ENCODE measurements around the gene FLRT2. TPM values are rescaled to one million over a fixed set of nuclear protein-coding genes. Genes with fewer than 3 reads are reported as not detected.

The FLRT2 gene
- total and polyA plus RNA-seq, 2 of the 4 experiments (the other 2 are of a cell fraction) = 10.2 to 13.1 TPM

DNA sequence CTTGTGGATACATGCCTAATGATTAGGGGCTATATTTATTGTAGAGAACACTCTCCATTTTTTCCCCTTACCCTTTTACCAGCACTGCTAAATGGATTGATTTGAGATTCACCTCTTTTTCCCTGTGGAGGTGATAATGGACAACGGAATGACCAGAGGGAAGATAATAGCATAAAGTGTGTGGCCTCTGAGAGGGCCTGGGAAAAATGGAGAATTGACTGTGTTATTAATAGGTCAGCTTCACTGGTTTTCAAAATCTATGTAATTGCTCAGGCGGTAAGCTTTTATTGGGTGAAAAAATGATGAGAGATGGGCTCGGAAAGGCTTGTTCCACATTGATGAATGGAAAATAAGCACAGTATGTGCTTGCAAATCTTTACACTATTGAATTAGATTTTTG, 15.8 kb downstream of the FLRT2 start:
- Histone ChIP-seq H2AFZ (replicated peaks; ENCODE audit: low read length, poor library complexity) (no peak overlapping the region), H2BK120ac (ENCODE audit: low read depth, low read length) (no peak overlapping the region), H2AK5ac (ENCODE audit: low read depth, low read length) (no peak overlapping the region), H3K56ac (ENCODE audit: extremely low read depth, insufficient read depth, low read length) (no peak overlapping the region), H3K79me1 (ENCODE audit: low read depth in 1 of 2, low read length in 2 of 2) (peaks cover 23% of the 10 kb centered on the region in 2 experiments), H3K4me3 (ENCODE audit: insufficient read depth, low read depth, low read length) (no peak overlapping the region), H4K5ac (ENCODE audit: low read depth, low read length) (no peak overlapping the region), H3K27me3 (ENCODE audit: control insufficient read depth, insufficient read depth, low read length) (no peaks in the 10 kb centered on the region), H3K9ac (ENCODE audit: low read depth, low read length) (no peak overlapping the region), H3K4me2 (ENCODE audit: low read depth, low read length) (no peak overlapping the region), H3K27ac (ENCODE audit: insufficient read depth, low read length) (no peak overlapping the region), H3K18ac (ENCODE audit: low read depth, low read length) (no peak overlapping the region), H4K91ac (ENCODE audit: insufficient read depth, low read depth, low read length) (no peak overlapping the region), H2BK20ac (ENCODE audit: low read depth, low read length) (no peak overlapping the region), H2BK15ac (ENCODE audit: low read depth, low read length) (no peak overlapping the region), H3K4ac (ENCODE audit: low read depth, low read length) (no peak overlapping the region), H2BK5ac (ENCODE audit: low read depth, low read length, poor library complexity, severe bottlenecking) (no peak overlapping the region), H3K9me1 (ENCODE audit: insufficient read depth, low read length) (no peaks in the 10 kb centered on the region), H4K8ac (ENCODE audit: low read depth in 2 of 2, low read length in 2 of 2) (no peak overlapping the region), H3K9me3 (ENCODE audit: control insufficient read depth, insufficient read depth, low read length) (no peaks in the 10 kb centered on the region; the same call in 1 of the 2 replicates), H3K4me1 (ENCODE audit: control insufficient read depth, insufficient read depth, low read length) (no peaks in the 10 kb centered on the region; the same call in 1 of the 2 replicates), H2AK9ac (replicated peaks; ENCODE audit: low read depth, low read length, poor library complexity) (no peak overlapping the region), H4K20me1 (ENCODE audit: insufficient read depth, low read length) (no peaks in the 10 kb centered on the region), H3K36me3 (ENCODE audit: control insufficient read depth, insufficient read depth, low read length) (peaks cover 15% of the 10 kb centered on the region), H3K23ac (ENCODE audit: low read depth, low read length) (no peak overlapping the region), H3K14ac (replicated peaks; ENCODE audit: low read depth, low read length) (no peak overlapping the region)
- BruUV-seq (replicated peaks) = no TSS peak
- intact Hi-C loops (cut with micrococcal nuclease) (no loop called here), in situ Hi-C loops (cut with MboI; ENCODE audit: low sequenced_read_pairs) (loop anchor here (25.0 kb wide), 1 partner anchor 492 kb away; no protein-coding TSS in a partner anchor), dilution Hi-C loops (cut with HindIII; ENCODE audit: low sequenced_read_pairs, unreplicated experiment) (no loop called here)
- ATAC-seq (ENCODE audit: low read depth) = no peak
- ChIA-PET CTCF (interaction anchor here (0.5 kb wide), 1 partner anchor 1761 kb away, joined by 4 read pairs; no protein-coding TSS in a partner anchor), POLR2A (ENCODE audit: unreplicated experiment) (no interaction called here)
- no CpG with 5 or more reads among the region's 3 CpGs for WGBS, 2 experiments (ENCODE audit: extremely low coverage in 2 of 2, insufficient read length in 1 of 2)
- DNase-seq = no peak
- no peak for TF ChIP-seq MXI1 (IDR thresholded peaks at IDR 0.05; ENCODE audit: borderline replicate concordance, low read depth, low read length)
